Loucy (cell line): ENCODE results near the gene PARN.

Experiments
- H2AFZ ChIP-seq: fragments of 200-600 bp; sonication (generic); 2 replicates; pipeline ENCODE4 v1.6.0; 2016; ENCODE audit warnings: antibody characterized with exemption, mild to moderate bottlenecking, low read length, moderate library complexity
- H3F3A ChIP-seq: fragments of 200-600 bp; 2 replicates; pipeline ENCODE4 v1.6.0; 2016; ENCODE audit warnings: antibody characterized with exemption, low read depth, mild to moderate bottlenecking
- H3K27me3 ChIP-seq: fragments of 200-600 bp; sonication (generic); 2 replicates; pipeline ENCODE4 v1.6.1; 2014; ENCODE audit warnings: low read length, mild to moderate bottlenecking; ENCODE audit not compliant: insufficient read depth, poor library complexity, severe bottlenecking
- H3K36me3 ChIP-seq: fragments of 200-600 bp; sonication (generic); 2 replicates; pipeline ENCODE4 v1.6.1; 2016; ENCODE audit warnings: low read length; ENCODE audit not compliant: insufficient read depth
- H3K4me1 ChIP-seq: fragments of 200-600 bp; sonication (generic); 2 replicates; pipeline ENCODE4 v1.5.1; 2014; ENCODE audit warnings: low read length, mild to moderate bottlenecking; ENCODE audit not compliant: insufficient read depth, poor library complexity, severe bottlenecking
- H3K4me2 ChIP-seq: fragments of 200-600 bp; sonication (generic); 2 replicates; pipeline ENCODE4 v1.6.0; 2014; ENCODE audit warnings: antibody characterized with exemption, low read length, low read depth, mild to moderate bottlenecking; ENCODE audit not compliant: poor library complexity, severe bottlenecking
- H3K4me3 ChIP-seq: fragments of 200-600 bp; sonication (generic); 2 replicates; pipeline ENCODE4 v1.5.1; 2014; ENCODE audit warnings: low read length, mild to moderate bottlenecking, mixed read lengths; ENCODE audit not compliant: poor library complexity, severe bottlenecking
- H3K79me2 ChIP-seq: fragments of 200-600 bp; sonication (generic); 2 replicates; pipeline ENCODE4 v1.6.1; 2014; ENCODE audit warnings: low read length; ENCODE audit not compliant: insufficient read depth
- H3K9ac ChIP-seq: fragments of 200-600 bp; sonication (generic); 2 replicates; pipeline ENCODE4 v1.6.0; 2014; ENCODE audit warnings: mild to moderate bottlenecking, low read depth, low read length, moderate library complexity; ENCODE audit not compliant: poor library complexity, severe bottlenecking
- H3K9me2 ChIP-seq: fragments of 200-600 bp; sonication (generic); replicated peaks from 2 replicates; pipeline ENCODE4 v1.6.1; 2016; ENCODE audit warnings: low read depth, low read length, mixed read lengths
- H3K9me3 ChIP-seq: fragments of 200-600 bp; sonication (generic); 2 replicates; pipeline ENCODE4 v1.6.1; 2014; ENCODE audit warnings: mild to moderate bottlenecking, antibody characterized with exemption, low read length, low read depth; ENCODE audit not compliant: insufficient read depth
- H4K20me1 ChIP-seq: fragments of 200-600 bp; sonication (generic); 2 replicates; pipeline ENCODE4 v1.6.0; 2014; ENCODE audit warnings: antibody characterized with exemption, low read length, mild to moderate bottlenecking; ENCODE audit not compliant: insufficient read depth, poor library complexity, severe bottlenecking
- CTCF ChIP-seq: fragments of 200-600 bp; sonication (generic); conservative IDR thresholded peaks from 2 replicates; pipeline ENCODE4 v1.5.1; 2014; ENCODE audit warnings: mild to moderate bottlenecking, antibody characterized with exemption, low read length
- EZH2phosphoT487 ChIP-seq: fragments of 200-600 bp; IDR thresholded peaks from 2 replicates; pipeline ENCODE4 v1.6.1; 2018; ENCODE audit warnings: antibody characterized with exemption, mild to moderate bottlenecking, moderate library complexity, borderline replicate concordance

The PARN gene

GRCh38 chr16:14522671-14523070 lies 107.4 kb downstream of the PARN start:
- H2AFZ ChIP-seq = no peak overlapping the region
- no peaks in the 10 kb centered on the region for H3K79me2 ChIP-seq
- no peaks in the 10 kb centered on the region for H3K27me3 ChIP-seq
- no peak overlapping the region for H3K4me2 ChIP-seq
- H4K20me1 ChIP-seq = no peaks in the 10 kb centered on the region
- no peak overlapping the region for H3K4me3 ChIP-seq
- no peaks in the 10 kb centered on the region for H3F3A ChIP-seq
- no peaks in the 10 kb centered on the region for H3K36me3 ChIP-seq
- TF ChIP-seq CTCF (no peak), EZH2phosphoT487 (no peak)
- no peaks in the 10 kb centered on the region for H3K9me2 ChIP-seq
- H3K9me3 ChIP-seq = no peaks in the 10 kb centered on the region
- no peak overlapping the region for H3K9ac ChIP-seq
- H3K4me1 ChIP-seq = no peaks in the 10 kb centered on the region

DNA sequence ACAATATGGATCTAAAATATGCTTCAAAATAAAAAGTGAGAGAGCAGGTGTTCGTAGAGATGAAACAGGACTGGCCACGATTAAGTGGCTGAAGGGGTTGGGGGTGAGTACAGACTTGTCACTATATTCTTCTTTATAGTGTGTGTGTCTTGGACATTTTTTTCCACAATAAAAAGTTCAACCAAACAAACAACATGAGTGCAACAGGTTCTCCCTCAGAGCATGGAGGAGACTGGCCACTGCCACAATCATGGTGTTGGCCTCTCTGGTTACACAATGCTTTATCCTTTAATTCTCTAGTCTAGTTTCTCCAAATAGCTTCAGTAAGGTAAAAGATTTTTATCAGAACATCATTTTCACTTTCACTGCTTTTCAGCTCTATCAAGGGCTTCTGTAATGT lies 109.3 kb downstream of the PARN start:
- Histone ChIP-seq H3K36me3 (no peaks in the 10 kb centered on the region), H3K79me2 (no peaks in the 10 kb centered on the region), H3K4me3 (no peak overlapping the region), H3F3A (no peaks in the 10 kb centered on the region), H3K4me2 (no peak overlapping the region), H3K9me3 (no peaks in the 10 kb centered on the region), H3K9ac (no peak overlapping the region), H4K20me1 (no peaks in the 10 kb centered on the region), H3K27me3 (no peaks in the 10 kb centered on the region), H3K9me2 (no peaks in the 10 kb centered on the region), H3K4me1 (no peaks in the 10 kb centered on the region), H2AFZ (no peak overlapping the region)
- TF ChIP-seq EZH2phosphoT487 = no peak
- TF ChIP-seq CTCF = no peak

GRCh38 chr16:14514967-14515366 lies 115.1 kb downstream of the PARN start:
- Histone ChIP-seq H2AFZ (no peak overlapping the region), H3K9me2 (no peaks in the 10 kb centered on the region)

More at GRCh38 chr16:14514967-14515366, 115.1 kb downstream of the PARN start:
- Histone ChIP-seq H3K36me3 (no peaks in the 10 kb centered on the region), H3F3A (no peaks in the 10 kb centered on the region), H3K4me3 (no peak overlapping the region), H3K27me3 (no peaks in the 10 kb centered on the region), H3K9ac (no peak overlapping the region), H3K9me3 (no peaks in the 10 kb centered on the region), H4K20me1 (no peaks in the 10 kb centered on the region), H3K4me2 (no peak overlapping the region), H3K79me2 (no peaks in the 10 kb centered on the region), H3K4me1 (no peaks in the 10 kb centered on the region)
- no peak for TF ChIP-seq CTCF
- no peak for TF ChIP-seq EZH2phosphoT487
